T-helper 1 cell (primary cell): Measurements from ENCODE around the gene ZNF69.
"Not testable (repeated sequence)": the region's sequence is repeated elsewhere in the genome, so short reads cannot be mapped to it uniquely, and the experiment has no call there.

Source experiments
- DNase-seq, 5 donors: peaks; one replicate each; pipeline ENCODE4 v3.0.0-alpha.2; 2012 to 2020

ZNF69 gene

GRCh38 chr19:11902228-11902627 is 14.6 kb downstream of the ZNF69 start:
- no peak for DNase-seq

- no peak for DNase-seq
Measured at GRCh38 chr19:11905928-11906327, 18.3 kb downstream of the ZNF69 start.

GRCh38 chr19:11911937-11912336 is 24.4 kb downstream of the ZNF69 start:
- DNase-seq, result not testable (repeated sequence)

- DNase-seq, result not testable (repeated sequence)
Measured at GRCh38 chr19:11914417-11915051, 27.0 kb downstream of the ZNF69 start.

GRCh38 chr19:11921852-11922495 is 34.4 kb downstream of the ZNF69 start:
- no peak for DNase-seq

GRCh38 chr19:11924886-11925650 is 37.5 kb downstream of the ZNF69 start, which contains the start of gene ZNF700:
Gene ZNF700, plus strand, starts transcription at chr19:11925107. Its CDS starts 104 bp downstream, at chr19:11925211.
- peak; percentile 78 to 94 (median 88) for DNase-seq

- not testable (repeated sequence) for DNase-seq
Measured at GRCh38 chr19:11925651-11926187, 38.1 kb downstream of the ZNF69 start.

- no peak for DNase-seq
Measured at GRCh38 chr19:11927227-11927626, 39.6 kb downstream of the ZNF69 start.

- DNase-seq, result no peak
Measured at GRCh38 chr19:11931051-11931450, 43.5 kb downstream of the ZNF69 start.

GRCh38 chr19:11931513-11931912 is 43.9 kb downstream of the ZNF69 start:
- DNase-seq, result no peak

- DNase-seq, result not testable (repeated sequence)
Measured at GRCh38 chr19:11935829-11936228, 48.2 kb downstream of the ZNF69 start.

- DNase-seq, result not testable (repeated sequence)
Measured at GRCh38 chr19:11938383-11938782, 50.8 kb downstream of the ZNF69 start.

GRCh38 chr19:11941361-11941887 is 53.8 kb downstream of the ZNF69 start:
- not testable (repeated sequence) for DNase-seq

GRCh38 chr19:11942008-11942842 is 54.6 kb downstream of the ZNF69 start:
- DNase-seq, result no peak

GRCh38 chr19:11942843-11943108 is 55.2 kb downstream of the ZNF69 start:
- no peak for DNase-seq

GRCh38 chr19:11944656-11945055 is 57.1 kb downstream of the ZNF69 start:
- DNase-seq, result no peak

- DNase-seq, result no peak
Measured at GRCh38 chr19:11948646-11949045, 61.1 kb downstream of the ZNF69 start.

GRCh38 chr19:11949201-11949600 is 61.6 kb downstream of the ZNF69 start:
- peak in 1 of 5 donors; percentile 23 for DNase-seq

- DNase-seq, result not testable (repeated sequence)
Measured at GRCh38 chr19:11949614-11950080, 62.1 kb downstream of the ZNF69 start.

GRCh38 chr19:11950312-11950711 is 62.7 kb downstream of the ZNF69 start:
- no peak for DNase-seq
